GM18907 (cell line): ENCODE results near the gene GPX8.

Source experiments
- ATAC-seq: cut with Tn5 transposase; IDR thresholded peaks from one replicate; pipeline ENCODE4 v1.9.1; 2021; ENCODE audit warnings: mild to moderate bottlenecking, moderate library complexity; ENCODE audit not compliant: unreplicated experiment

GPX8 gene

GRCh38 chr5:55159763-55160492, at the start of gene GPX8:
Gene GPX8, plus strand, starts transcription at chr5:55160171. Its CDS starts 22 bp downstream, at chr5:55160193.
- ATAC-seq: no peak

- ATAC-seq: no peak
Measured at GRCh38 chr5:55110217-55110616, 49.8 kb upstream of the GPX8 start.

- no peak for ATAC-seq
Measured at GRCh38 chr5:55113327-55113726, 46.6 kb upstream of the GPX8 start.

- ATAC-seq: no peak
Measured at GRCh38 chr5:55114061-55114460, 45.9 kb upstream of the GPX8 start.

GRCh38 chr5:55123365-55123764, 36.6 kb upstream of the GPX8 start:
- no peak for ATAC-seq

- no peak for ATAC-seq
Measured at GRCh38 chr5:55134053-55134722, 25.8 kb upstream of the GPX8 start.

GRCh38 chr5:55136521-55136920, 23.4 kb upstream of the GPX8 start:
- no peak for ATAC-seq

GRCh38 chr5:55140908-55141665, 18.9 kb upstream of the GPX8 start:
- ATAC-seq: no peak

- no peak for ATAC-seq
Measured at GRCh38 chr5:55141945-55142690, 17.9 kb upstream of the GPX8 start.

GRCh38 chr5:55143624-55144023, 16.3 kb upstream of the GPX8 start:
- no peak for ATAC-seq

GRCh38 chr5:55146080-55146479, 13.9 kb upstream of the GPX8 start:
- ATAC-seq: no peak

- peak; percentile 88 for ATAC-seq
Measured at GRCh38 chr5:55146543-55147151, 13.3 kb upstream of the GPX8 start.

GRCh38 chr5:55149308-55149795, 10.6 kb upstream of the GPX8 start:
- ATAC-seq: no peak

GRCh38 chr5:55151923-55152842, 7.8 kb upstream of the GPX8 start:
- ATAC-seq: no peak

- no peak for ATAC-seq
Measured at GRCh38 chr5:55154873-55155272, 5.1 kb upstream of the GPX8 start.

- no peak for ATAC-seq
Measured at GRCh38 chr5:55160493-55161209, 680 bp downstream of the GPX8 start.

- no peak for ATAC-seq
Measured at GRCh38 chr5:55162666-55163065, 2.7 kb downstream of the GPX8 start.

GRCh38 chr5:55171471-55171870, 11.5 kb downstream of the GPX8 start:
- ATAC-seq: no peak
